ENCODE measurements around the gene HDHD2.

Gene HDHD2

GRCh38 chr18:47143153-47143552 is 7.1 kb downstream of the HDHD2 start:
- TF ChIP-seq CTCF (IDR thresholded peaks at IDR 0.05; ENCODE audit: extremely low read depth, missing control alignments): no peak

DNA sequence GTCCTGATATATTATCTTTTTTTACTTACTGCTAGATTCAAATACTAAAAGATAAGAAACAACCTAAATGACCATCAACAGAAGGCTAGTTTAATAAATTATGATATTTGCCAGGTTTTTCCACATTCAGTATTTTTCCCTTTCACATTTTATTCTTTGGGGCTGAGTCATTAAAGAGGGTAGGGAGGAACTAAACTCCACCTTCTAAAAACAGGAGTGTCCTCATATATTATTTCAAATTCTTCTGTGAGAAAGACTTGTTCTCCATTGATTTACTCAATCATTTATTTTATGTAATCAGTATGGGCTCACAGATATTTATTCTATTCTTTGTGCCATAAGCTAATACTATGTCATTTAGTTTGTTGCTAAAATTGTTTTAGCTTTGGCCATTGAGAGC is 9.0 kb downstream of the HDHD2 start:
- no peak for TF ChIP-seq CTCF (IDR thresholded peaks at IDR 0.05; ENCODE audit: extremely low read depth, missing control alignments)
- no peak for DNase-seq (ENCODE audit: low spot score)

More at GRCh38 chr18:47143153-47143552, 7.1 kb downstream of the HDHD2 start:
- DNase-seq (ENCODE audit: low spot score): no peak

GRCh38 chr18:47121146-47121545 is 29.2 kb downstream of the HDHD2 start:
- no peak for DNase-seq (ENCODE audit: low spot score)
- no peak for TF ChIP-seq CTCF (IDR thresholded peaks at IDR 0.05; ENCODE audit: extremely low read depth, missing control alignments)

- DNase-seq (ENCODE audit: low spot score): peak; percentile 15
- no peak for TF ChIP-seq CTCF (IDR thresholded peaks at IDR 0.05; ENCODE audit: extremely low read depth, missing control alignments)
Measured at GRCh38 chr18:47120428-47120827, 29.9 kb downstream of the HDHD2 start.

DNA sequence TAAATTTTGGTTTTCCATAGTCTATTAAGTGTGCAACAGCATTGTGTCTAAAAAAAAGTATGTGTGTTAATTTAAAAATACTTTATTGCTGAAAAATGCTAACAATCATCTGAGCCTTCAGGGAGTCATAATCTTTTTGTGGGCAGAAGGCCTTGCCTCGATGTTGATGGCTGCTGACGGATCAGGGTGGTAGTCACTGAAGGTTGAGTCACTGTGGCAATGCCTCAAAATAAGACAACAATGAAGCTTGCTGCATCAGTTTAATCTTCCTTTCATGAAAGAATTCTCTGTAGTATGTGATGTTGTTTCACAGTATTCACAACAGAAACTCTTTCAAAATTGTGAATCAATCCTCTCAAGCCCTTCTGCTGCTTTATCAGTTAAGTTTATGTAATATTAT is 31.3 kb downstream of the HDHD2 start:
- TF ChIP-seq CTCF (IDR thresholded peaks at IDR 0.05; ENCODE audit: extremely low read depth, missing control alignments): no peak
- DNase-seq (ENCODE audit: low spot score): no peak

- no peak for TF ChIP-seq CTCF (IDR thresholded peaks at IDR 0.05; ENCODE audit: extremely low read depth, missing control alignments)
Measured at GRCh38 chr18:47115205-47115604, 35.1 kb downstream of the HDHD2 start.

GRCh38 chr18:47113796-47114540 is 36.3 kb downstream of the HDHD2 start:
- no peak for TF ChIP-seq CTCF (IDR thresholded peaks at IDR 0.05; ENCODE audit: extremely low read depth, missing control alignments)
- DNase-seq (ENCODE audit: low spot score): no peak

More at GRCh38 chr18:47115205-47115604, 35.1 kb downstream of the HDHD2 start:
- DNase-seq (ENCODE audit: low spot score): no peak

All from GM20000 (cell line).